Lower lobe of right lung (tissue), 2 donors: ENCODE measurements around the gene TCF7L2. TPM values are rescaled to one million over a fixed set of nuclear protein-coding genes. Genes with fewer than 3 reads are reported as not detected.

ENCODE experiments used
- ATAC-seq, 2 donors: fragments of 200-7000 bp; cut with Tn5 transposase; one replicate each; pipeline ENCODE4 v1.9.1; 2020 to 2022; ENCODE audit warnings: mild to moderate bottlenecking in 2 of 2, moderate library complexity in 2 of 2
- DNase-seq: peaks from one replicate; pipeline ENCODE4 v3.0.0-alpha.2; 2020
- H3K27ac ChIP-seq: fragments of 200-600 bp; one replicate; pipeline ENCODE4 v1.8.0; 2022
- H3K27me3 ChIP-seq: fragments of 200-600 bp; one replicate; pipeline ENCODE4 v1.8.0; 2022; ENCODE audit warnings: low read depth
- H3K36me3 ChIP-seq: fragments of 200-600 bp; one replicate; pipeline ENCODE4 v1.8.0; 2022; ENCODE audit warnings: mild to moderate bottlenecking
- H3K4me1 ChIP-seq: fragments of 200-600 bp; one replicate; pipeline ENCODE4 v1.8.0; 2022
- H3K4me3 ChIP-seq: fragments of 200-600 bp; one replicate; pipeline ENCODE4 v1.8.0; 2022; ENCODE audit warnings: mild to moderate bottlenecking
- H3K9me3 ChIP-seq: fragments of 200-600 bp; one replicate; pipeline ENCODE4 v1.8.0; 2022
- CTCF ChIP-seq: fragments of 200-600 bp; IDR thresholded peaks from one replicate; pipeline ENCODE4 v1.8.0; 2022; ENCODE audit warnings: antibody characterized with exemption, mild to moderate bottlenecking
- intact Hi-C: fragments of 100-400 bp; cut with DNase I; formaldehyde crosslinking; loops from one replicate; pipeline ENCODE4 v1.11.0; 2022
- total RNA-seq: library from RNA; stranded (reverse); fragmentation: NEBNext Ultra II Directional; extraction: Animal tissue kit (Norgen Biotek cat#: 25700); gene quantifications from one replicate; pipeline ENCODE4 v1.2.1, GENCODE V29; 2021
- donor health status: DM: no; HTN: yes; CAD: no; lungs with severe emphysema.

The TCF7L2 gene
- total RNA-seq, 1 donor from 2014 or later: 71.2 TPM

- TF ChIP-seq CTCF: no peak
- ATAC-seq: no peak
- no peak overlapping the region for H3K27ac ChIP-seq
- H3K4me1 ChIP-seq: peaks cover 67% of the 10 kb centered on the region
- H3K27me3 ChIP-seq: no peaks in the 10 kb centered on the region
- DNase-seq: no peak
- intact Hi-C loops: no loop called here
- H3K36me3 ChIP-seq: no peaks in the 10 kb centered on the region
- no peak overlapping the region for H3K4me3 ChIP-seq
- no peaks in the 10 kb centered on the region for H3K9me3 ChIP-seq
Observed at GRCh38 chr10:113019692-113020474, 69.8 kb downstream of the TCF7L2 start.

DNA sequence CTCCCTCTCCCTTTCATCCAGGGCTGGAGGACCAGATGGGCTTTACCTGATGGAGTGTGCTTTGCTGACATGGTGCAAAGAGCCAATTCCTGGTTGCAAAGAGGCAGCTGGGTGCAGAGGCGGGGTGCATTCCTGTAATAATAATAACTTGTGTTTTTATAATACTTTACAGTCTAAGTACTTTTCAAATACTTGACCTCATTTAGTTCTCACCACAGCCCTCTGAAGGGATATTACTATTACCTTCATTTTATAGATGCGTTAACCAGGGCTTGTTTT, 70.4 kb downstream of the TCF7L2 start:
- H3K4me1 ChIP-seq: peaks cover 67% of the 10 kb centered on the region
- ATAC-seq: peak; percentile 34 to 68

GRCh38 chr10:113020838-113021237, 70.8 kb downstream of the TCF7L2 start:
- intact Hi-C loops: no loop called here
- ATAC-seq: peak; percentile 68 to 74
- no peak overlapping the region for H3K4me3 ChIP-seq

More for the DNA sequence above, 70.4 kb downstream of the TCF7L2 start:
- intact Hi-C loops: no loop called here
- Histone ChIP-seq H3K4me3 (no peak overlapping the region), H3K36me3 (no peaks in the 10 kb centered on the region), H3K27me3 (no peaks in the 10 kb centered on the region), H3K9me3 (no peaks in the 10 kb centered on the region), H3K27ac (peak overlapping the region; percentile 24)
- DNase-seq: no peak
- no peak for TF ChIP-seq CTCF

DNA sequence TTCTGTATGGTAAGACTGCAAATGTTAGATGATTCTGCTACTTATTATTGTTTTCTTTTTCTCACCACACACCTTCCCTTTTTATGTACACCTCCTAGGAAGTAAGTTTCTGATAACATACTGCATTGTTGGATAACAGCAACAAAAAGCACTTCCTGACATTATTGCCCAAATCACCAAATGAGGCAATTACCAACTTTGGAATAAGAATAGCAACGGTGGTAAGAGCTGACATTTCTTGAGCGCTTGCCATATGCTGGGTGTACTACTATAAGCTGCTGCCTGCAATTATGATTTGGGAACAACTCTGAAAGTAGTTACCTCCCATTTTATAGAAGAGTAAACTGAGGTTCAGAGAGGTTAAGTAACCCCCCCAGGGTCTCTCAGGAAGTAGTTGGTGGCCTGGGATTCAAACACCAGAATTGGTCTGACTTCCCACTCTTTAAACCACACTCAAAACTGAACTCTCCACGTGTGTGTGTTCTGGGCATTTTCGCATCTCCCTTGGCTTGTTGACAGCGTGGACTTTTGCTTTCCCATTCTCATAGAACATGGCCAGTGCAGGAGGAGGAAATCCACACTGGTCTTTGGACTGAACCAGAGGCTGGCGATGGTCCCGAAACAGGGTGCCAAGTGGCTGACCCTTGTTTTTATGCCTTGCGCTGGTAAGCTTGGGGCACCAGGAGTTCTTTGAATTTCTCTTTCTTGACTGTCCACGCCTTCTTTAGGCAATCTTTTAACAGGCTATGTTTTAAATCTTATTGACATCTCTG, 71.4 kb downstream of the TCF7L2 start:
- Histone ChIP-seq H3K9me3 (no peaks in the 10 kb centered on the region), H3K36me3 (no peaks in the 10 kb centered on the region), H3K27ac (no peak overlapping the region), H3K4me1 (peaks cover 69% of the 10 kb centered on the region), H3K27me3 (no peaks in the 10 kb centered on the region), H3K4me3 (no peak overlapping the region)
- ATAC-seq (no peak), DNase-seq (no peak)
- no peak for TF ChIP-seq CTCF
- intact Hi-C loops: no loop called here

More at GRCh38 chr10:113020838-113021237, 70.8 kb downstream of the TCF7L2 start:
- peak overlapping the region; percentile 24 for H3K27ac ChIP-seq
- H3K4me1 ChIP-seq: peaks cover 67% of the 10 kb centered on the region
- H3K9me3 ChIP-seq: no peaks in the 10 kb centered on the region
- H3K27me3 ChIP-seq: no peaks in the 10 kb centered on the region
- DNase-seq: no peak
- no peaks in the 10 kb centered on the region for H3K36me3 ChIP-seq
- TF ChIP-seq CTCF: no peak

- H3K27me3 ChIP-seq: no peaks in the 10 kb centered on the region
- no peak for ATAC-seq
- no peak overlapping the region for H3K4me3 ChIP-seq
- peaks cover 70% of the 10 kb centered on the region for H3K4me1 ChIP-seq
- intact Hi-C loops: no loop called here
- no peaks in the 10 kb centered on the region for H3K36me3 ChIP-seq
- no peak for DNase-seq
- no peak overlapping the region for H3K27ac ChIP-seq
- H3K9me3 ChIP-seq: no peaks in the 10 kb centered on the region
- no peak for TF ChIP-seq CTCF
Observed at GRCh38 chr10:113022265-113022664, 72.2 kb downstream of the TCF7L2 start.
